ENCODE data around the gene PRTFDC1.

PRTFDC1 gene

GRCh38 chr10:24935504-24936292, 16.7 kb downstream of the PRTFDC1 start:
- in situ Hi-C loops (cut with MboI; ENCODE audit: low sequenced_read_pairs, unreplicated experiment) = no loop called here
- no peak for DNase-seq (ENCODE audit: low spot score)

GRCh38 chr10:24931236-24931635, 21.2 kb downstream of the PRTFDC1 start:
- in situ Hi-C loops (cut with MboI; ENCODE audit: low sequenced_read_pairs, unreplicated experiment) = no loop called here
- no peak for TF ChIP-seq CTCF (IDR thresholded peaks at IDR 0.05; ENCODE audit: borderline replicate concordance, control extremely low read depth, extremely low read depth, insufficient read depth, missing control alignments)
- DNase-seq (ENCODE audit: low spot score) = no peak

More at GRCh38 chr10:24935504-24936292, 16.7 kb downstream of the PRTFDC1 start:
- no peak for TF ChIP-seq CTCF (IDR thresholded peaks at IDR 0.05; ENCODE audit: borderline replicate concordance, control extremely low read depth, extremely low read depth, insufficient read depth, missing control alignments)

- no peak for TF ChIP-seq CTCF (IDR thresholded peaks at IDR 0.05; ENCODE audit: borderline replicate concordance, control extremely low read depth, extremely low read depth, insufficient read depth, missing control alignments)
- DNase-seq (ENCODE audit: low spot score) = no peak
- in situ Hi-C loops (cut with MboI; ENCODE audit: low sequenced_read_pairs, unreplicated experiment) = no loop called here
These were observed 22.0 kb downstream of the PRTFDC1 start for GRCh38 chr10:24930427-24930826.

- DNase-seq (ENCODE audit: low spot score) = no peak
- in situ Hi-C loops (cut with MboI; ENCODE audit: low sequenced_read_pairs, unreplicated experiment) = no loop called here
- TF ChIP-seq CTCF (IDR thresholded peaks at IDR 0.05; ENCODE audit: borderline replicate concordance, control extremely low read depth, extremely low read depth, insufficient read depth, missing control alignments) = no peak
These were observed 22.5 kb downstream of the PRTFDC1 start for GRCh38 chr10:24929904-24930303.

- DNase-seq (ENCODE audit: low spot score) = no peak
- TF ChIP-seq CTCF (IDR thresholded peaks at IDR 0.05; ENCODE audit: borderline replicate concordance, control extremely low read depth, extremely low read depth, insufficient read depth, missing control alignments) = no peak
- in situ Hi-C loops (cut with MboI; ENCODE audit: low sequenced_read_pairs, unreplicated experiment) = no loop called here
These were observed 23.3 kb downstream of the PRTFDC1 start for GRCh38 chr10:24929056-24929544.

GRCh38 chr10:24928163-24928562, 24.2 kb downstream of the PRTFDC1 start:
- no peak for DNase-seq (ENCODE audit: low spot score)
- in situ Hi-C loops (cut with MboI; ENCODE audit: low sequenced_read_pairs, unreplicated experiment) = no loop called here
- TF ChIP-seq CTCF (IDR thresholded peaks at IDR 0.05; ENCODE audit: borderline replicate concordance, control extremely low read depth, extremely low read depth, insufficient read depth, missing control alignments) = no peak
